ENCODE data around the gene NDUFC1. TPM values are rescaled to one million over a fixed set of nuclear protein-coding genes. Genes with fewer than 3 reads are reported as not detected.

Gene NDUFC1
- total RNA-seq, 1 experiment from 2014 or later, result 59.1 TPM

DNA sequence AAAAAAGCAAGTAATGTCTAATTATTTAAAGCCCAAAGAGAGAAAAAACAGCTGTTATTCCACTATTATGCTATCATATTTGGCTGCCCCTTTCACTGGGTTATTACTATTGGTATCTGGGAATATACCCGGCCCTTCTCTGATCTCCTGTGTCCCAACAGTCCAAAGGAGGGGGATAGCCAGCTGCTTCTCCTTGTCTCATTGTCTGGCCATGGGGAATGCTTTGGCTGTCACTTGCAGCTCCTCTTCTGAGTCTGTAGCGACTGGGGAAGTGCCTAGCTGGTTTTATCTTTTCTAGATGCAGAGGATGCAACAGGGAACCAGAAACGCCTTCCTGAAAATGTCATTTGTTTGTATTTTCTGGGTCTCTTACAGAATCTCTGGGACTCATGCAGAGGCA, 56.1 kb downstream of the NDUFC1 start:
- no peaks in the 10 kb centered on the region for H4K20me1 ChIP-seq (ENCODE audit: control insufficient read depth, insufficient read depth, insufficient read length)
- Mint-ChIP-seq H3K27ac (no peak overlapping the region), H3K9me3 (no peaks in the 10 kb centered on the region), H3K4me3 (no peak overlapping the region), H3K4me1 (peaks cover 18% of the 10 kb centered on the region in 2 experiments), H3K36me3 (ENCODE audit: insufficient read depth in 1 of 3, low read depth in 3 of 3) (no peaks in the 10 kb centered on the region), H3K27me3 (ENCODE audit: low read depth) (no peaks in the 10 kb centered on the region)
- no peak overlapping the region for H3T11ph ChIP-seq (ENCODE audit: low read length)
- no peak overlapping the region for H2BK12ac ChIP-seq (ENCODE audit: insufficient read length, low read depth, low read length)
- no peaks in the 10 kb centered on the region for H3K79me2 ChIP-seq (ENCODE audit: insufficient read depth, low read length)
- H3K18ac ChIP-seq (ENCODE audit: insufficient read length, low read depth, low read length), result no peak overlapping the region
- TF ChIP-seq, protein P1, sequence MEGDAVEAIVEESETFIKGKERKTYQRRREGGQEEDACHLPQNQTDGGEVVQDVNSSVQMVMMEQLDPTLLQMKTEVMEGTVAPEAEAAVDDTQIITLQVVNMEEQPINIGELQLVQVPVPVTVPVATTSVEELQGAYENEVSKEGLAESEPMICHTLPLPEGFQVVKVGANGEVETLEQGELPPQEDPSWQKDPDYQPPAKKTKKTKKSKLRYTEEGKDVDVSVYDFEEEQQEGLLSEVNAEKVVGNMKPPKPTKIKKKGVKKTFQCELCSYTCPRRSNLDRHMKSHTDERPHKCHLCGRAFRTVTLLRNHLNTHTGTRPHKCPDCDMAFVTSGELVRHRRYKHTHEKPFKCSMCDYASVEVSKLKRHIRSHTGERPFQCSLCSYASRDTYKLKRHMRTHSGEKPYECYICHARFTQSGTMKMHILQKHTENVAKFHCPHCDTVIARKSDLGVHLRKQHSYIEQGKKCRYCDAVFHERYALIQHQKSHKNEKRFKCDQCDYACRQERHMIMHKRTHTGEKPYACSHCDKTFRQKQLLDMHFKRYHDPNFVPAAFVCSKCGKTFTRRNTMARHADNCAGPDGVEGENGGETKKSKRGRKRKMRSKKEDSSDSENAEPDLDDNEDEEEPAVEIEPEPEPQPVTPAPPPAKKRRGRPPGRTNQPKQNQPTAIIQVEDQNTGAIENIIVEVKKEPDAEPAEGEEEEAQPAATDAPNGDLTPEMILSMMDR (conservative IDR thresholded peaks at IDR 0.05), result no peak
- no peak overlapping the region for H3K56ac ChIP-seq (ENCODE audit: insufficient read length, low read depth, low read length)
- H2BK15ac ChIP-seq (ENCODE audit: low read depth, low read length), result no peak overlapping the region
- peaks cover 11% of the 10 kb centered on the region; the same call in 1 of the 2 replicates for H3K4me1 ChIP-seq (ENCODE audit: insufficient read depth, low read length)
- no peak overlapping the region for H2AK5ac ChIP-seq (ENCODE audit: insufficient read length, low read length)
- H4K8ac ChIP-seq (replicated peaks; ENCODE audit: insufficient read length, low read depth, low read length), result no peak overlapping the region
- H2BK120ac ChIP-seq (ENCODE audit: low read depth, low read length, poor library complexity, severe bottlenecking), result no peak overlapping the region
- H3K23me2 ChIP-seq (ENCODE audit: insufficient read length, low read depth, low read length, poor library complexity, severe bottlenecking), result no peaks in the 10 kb centered on the region
- H3K4me2 ChIP-seq (ENCODE audit: insufficient read depth, insufficient read length, low read length), result no peak overlapping the region
- H3K27ac ChIP-seq (ENCODE audit: insufficient read length, low read depth, low read length), result no peak overlapping the region
- no peaks in the 10 kb centered on the region for H3K27me3 ChIP-seq (ENCODE audit: insufficient read depth, low read length)
- no peaks in the 10 kb centered on the region for H3K79me1 ChIP-seq (ENCODE audit: insufficient read depth, low read depth, low read length, poor library complexity, severe bottlenecking)
- no peak overlapping the region for H3K14ac ChIP-seq (ENCODE audit: insufficient read depth, low read length)
- WGBS (ENCODE audit: extremely low coverage, insufficient read length, low lambda C conversion rate), result no CpG with 5 or more reads among the region's 3 CpGs
- H3K23ac ChIP-seq (ENCODE audit: insufficient read length, low read depth, low read length), result no peak overlapping the region
- no peak overlapping the region for H4K91ac ChIP-seq (ENCODE audit: insufficient read length, low read depth, low read length)
- DNase-seq, result no peak
- no peak overlapping the region for H3K4ac ChIP-seq (ENCODE audit: low read depth, low read length)
- H2BK20ac ChIP-seq (ENCODE audit: low read depth, low read length, poor library complexity, severe bottlenecking), result no peak overlapping the region
- no peak overlapping the region for H2BK5ac ChIP-seq (ENCODE audit: insufficient read length, low read length)
- H3K9ac ChIP-seq (ENCODE audit: extremely low read depth, insufficient read length, low read length), result no peak overlapping the region
- H2AFZ ChIP-seq (ENCODE audit: low read length), result no peak overlapping the region
- H3K9me3 ChIP-seq (ENCODE audit: control insufficient read depth, low read depth, low read length), result no peaks in the 10 kb centered on the region
- no peak overlapping the region for H4K5ac ChIP-seq (ENCODE audit: insufficient read length, low read depth, low read length)

All from H9 (cell line).